H9 (cell line): Measurements from ENCODE around the gene MEF2A. TPM values are rescaled to one million over a fixed set of nuclear protein-coding genes. Genes with fewer than 3 reads are reported as not detected.
A peak's percentile ranks its signal among the peaks of the same experiment; 100 is the strongest.

Experiments
- DNase-seq: peaks from one replicate; pipeline ENCODE4 v3.0.0-alpha.2; 2017
- H2AFZ ChIP-seq: one replicate; pipeline ENCODE4 v1.6.1; 2013; ENCODE audit warnings: mild to moderate bottlenecking, low read length, control low read depth, moderate library complexity
- H2AK5ac ChIP-seq: 2 replicates; pipeline ENCODE4 v1.6.1; 2013; ENCODE audit warnings: low read length, control low read depth, mixed read lengths; ENCODE audit not compliant: insufficient read length
- H2BK120ac ChIP-seq: one replicate; pipeline ENCODE4 v1.6.1; 2013; ENCODE audit warnings: low read depth, mild to moderate bottlenecking, low read length, control low read depth, inconsistent platforms; ENCODE audit not compliant: poor library complexity, severe bottlenecking
- H2BK12ac ChIP-seq: 2 replicates; pipeline ENCODE4 v1.6.1; 2013; ENCODE audit warnings: low read length, control low read depth, mixed read lengths, low read depth; ENCODE audit not compliant: insufficient read length
- H2BK15ac ChIP-seq: 2 replicates; pipeline ENCODE4 v1.6.1; 2013; ENCODE audit warnings: low read depth, low read length, control low read depth
- H2BK20ac ChIP-seq: one replicate; pipeline ENCODE4 v1.6.1; 2013; ENCODE audit warnings: low read depth, mild to moderate bottlenecking, low read length, control low read depth, inconsistent platforms; ENCODE audit not compliant: poor library complexity, severe bottlenecking
- H2BK5ac ChIP-seq: 2 replicates; pipeline ENCODE4 v1.6.1; 2013; ENCODE audit warnings: low read length, control low read depth, mixed read lengths; ENCODE audit not compliant: insufficient read length
- H3K14ac ChIP-seq: 2 replicates; pipeline ENCODE4 v1.6.1; 2013; ENCODE audit warnings: low read length, control low read depth; ENCODE audit not compliant: insufficient read depth
- H3K18ac ChIP-seq: 2 replicates; pipeline ENCODE4 v1.6.1; 2013; ENCODE audit warnings: low read depth, mild to moderate bottlenecking, mixed read lengths, low read length, control low read depth; ENCODE audit not compliant: insufficient read length
- H3K23ac ChIP-seq: 2 replicates; pipeline ENCODE4 v1.6.1; 2013; ENCODE audit warnings: low read length, control low read depth, mixed read lengths, low read depth; ENCODE audit not compliant: insufficient read length
- H3K23me2 ChIP-seq: 2 replicates; pipeline ENCODE4 v1.6.1; 2013; ENCODE audit warnings: low read depth, mild to moderate bottlenecking, mixed read lengths, low read length, control low read depth; ENCODE audit not compliant: insufficient read length, poor library complexity, severe bottlenecking
- H3K27ac ChIP-seq: 2 replicates; pipeline ENCODE4 v1.5.1; 2013; ENCODE audit warnings: low read length, control low read depth, mixed read lengths, low read depth; ENCODE audit not compliant: insufficient read length
- H3K27me3 ChIP-seq: 2 replicates; pipeline ENCODE4 v1.6.1; 2013; ENCODE audit warnings: low read length, control low read depth, inconsistent platforms; ENCODE audit not compliant: insufficient read depth
- H3K4ac ChIP-seq: 2 replicates; pipeline ENCODE4 v1.6.1; 2013; ENCODE audit warnings: low read depth, mild to moderate bottlenecking, control low read depth, inconsistent platforms, low read length, moderate library complexity
- H3K4me1 ChIP-seq: 2 replicates; pipeline ENCODE4 v1.6.1; 2013; ENCODE audit warnings: low read length, control low read depth, inconsistent platforms; ENCODE audit not compliant: insufficient read depth
- H3K4me2 ChIP-seq: 2 replicates; pipeline ENCODE4 v1.6.1; 2013; ENCODE audit warnings: low read length, control low read depth, mixed read lengths; ENCODE audit not compliant: insufficient read length, insufficient read depth
- H3K56ac ChIP-seq: 2 replicates; pipeline ENCODE4 v1.6.1; 2013; ENCODE audit warnings: low read depth, mild to moderate bottlenecking, mixed read lengths, low read length, control low read depth; ENCODE audit not compliant: insufficient read length
- H3K79me1 ChIP-seq: 2 replicates; pipeline ENCODE4 v1.6.1; 2013; ENCODE audit warnings: low read depth, mild to moderate bottlenecking, moderate library complexity, low read length, control low read depth, inconsistent platforms; ENCODE audit not compliant: insufficient read depth, poor library complexity, severe bottlenecking
- H3K79me2 ChIP-seq: 2 replicates; pipeline ENCODE4 v1.6.1; 2013; ENCODE audit warnings: low read length, control low read depth, inconsistent platforms; ENCODE audit not compliant: insufficient read depth
- H3K9ac ChIP-seq: 2 replicates; pipeline ENCODE4 v1.6.1; 2013; ENCODE audit warnings: low read length, control low read depth, mixed read lengths; ENCODE audit not compliant: insufficient read length; ENCODE audit errors: extremely low read depth
- H3K9me3 ChIP-seq: one replicate; pipeline ENCODE4 v1.6.1; 2013; ENCODE audit warnings: low read depth, low read length, inconsistent platforms; ENCODE audit not compliant: control insufficient read depth
- H3T11ph ChIP-seq: one replicate; pipeline ENCODE4 v1.6.1; 2013; ENCODE audit warnings: mild to moderate bottlenecking, low read length, control low read depth, inconsistent platforms
- H4K20me1 ChIP-seq: one replicate; pipeline ENCODE4 v1.6.1; 2013; ENCODE audit not compliant: control insufficient read depth, insufficient read length, insufficient read depth
- H4K5ac ChIP-seq: 2 replicates; pipeline ENCODE4 v1.6.1; 2013; ENCODE audit warnings: low read depth, mild to moderate bottlenecking, mixed read lengths, low read length, control low read depth; ENCODE audit not compliant: insufficient read length
- H4K8ac ChIP-seq: replicated peaks from 2 replicates; pipeline ENCODE4 v1.6.1; 2013; ENCODE audit warnings: low read length, control low read depth, mixed read lengths, low read depth; ENCODE audit not compliant: insufficient read length
- H4K91ac ChIP-seq: 2 replicates; pipeline ENCODE4 v1.6.1; 2013; ENCODE audit warnings: low read depth, mild to moderate bottlenecking, moderate library complexity, mixed read lengths, low read length, control low read depth; ENCODE audit not compliant: insufficient read length
- H3K27ac Mint-ChIP-seq, 3 experiments: 2 replicates in 2 of 3; 3 replicates in 1 of 3; pipeline ENCODE4 v1.8.0; 2020 to 2021; ENCODE audit warnings: mixed read lengths in 3 of 3, mild to moderate bottlenecking in 1 of 3, moderate library complexity in 1 of 3
- H3K27me3 Mint-ChIP-seq: 2 replicates; pipeline ENCODE4 v1.8.0; 2021; ENCODE audit warnings: low read depth, mild to moderate bottlenecking, moderate library complexity, mixed read lengths
- H3K36me3 Mint-ChIP-seq, 3 experiments: 2 replicates in 2 of 3; 3 replicates in 1 of 3; pipeline ENCODE4 v1.8.0; 2020 to 2021; ENCODE audit warnings: low read depth in 3 of 3, mixed read lengths in 3 of 3; ENCODE audit not compliant: insufficient read depth in 1 of 3
- H3K4me1 Mint-ChIP-seq, 2 experiments: 2 replicates each; pipeline ENCODE4 v1.8.0; 2020; ENCODE audit warnings: mixed read lengths in 2 of 2
- H3K4me3 Mint-ChIP-seq, 2 experiments: 2 replicates in 1 of 2; 3 replicates in 1 of 2; pipeline ENCODE4 v1.8.0; 2020 to 2021; ENCODE audit warnings: mild to moderate bottlenecking in 2 of 2, mixed read lengths in 2 of 2, moderate library complexity in 1 of 2
- H3K9me3 Mint-ChIP-seq, 2 experiments: 2 replicates in 1 of 2; 3 replicates in 1 of 2; pipeline ENCODE4 v1.8.0; 2020; ENCODE audit warnings: mild to moderate bottlenecking in 2 of 2, mixed read lengths in 2 of 2, moderate library complexity in 1 of 2
- CTCF ChIP-seq: fragments of 200-600 bp; sonication (generic); conservative IDR thresholded peaks from 3 replicates; pipeline ENCODE4 v1.8.0; 2021; ENCODE audit warnings: antibody characterized with exemption, mild to moderate bottlenecking
- WGBS: extraction: QIAGEN DNeasy Blood & Tissue Kit; methylation state at CpG from one replicate; pipeline ENCODE4 v1.1.7; 2013; ENCODE audit warnings: missing lambda C conversion rate, low lambda C conversion rate, mixed read lengths; ENCODE audit not compliant: insufficient read length; ENCODE audit errors: extremely low coverage; 5-methylcytosine and 5-hydroxymethylcytosine counted together
- total RNA-seq: library from RNA; stranded (reverse); gene quantifications from 2 replicates; pipeline ENCODE4 v1.2.1, GENCODE V29; 2021

The MEF2A gene
- total RNA-seq, 1 experiment from 2014 or later, result 20.7 TPM

GRCh38 chr15:99744142-99744541, 178.4 kb downstream of the MEF2A start:
- no peaks in the 10 kb centered on the region; the same call in none of the 2 replicates for H3K27me3 Mint-ChIP-seq
- no CpG with 5 or more reads among the region's 7 CpGs for WGBS
- no peak overlapping the region for H3K4me3 Mint-ChIP-seq

More at GRCh38 chr15:99744142-99744541, 178.4 kb downstream of the MEF2A start:
- Histone ChIP-seq H2BK15ac (no peak overlapping the region), H4K20me1 (no peaks in the 10 kb centered on the region), H3K27ac (no peak overlapping the region), H4K8ac (no peak overlapping the region), H3K27me3 (no peaks in the 10 kb centered on the region), H3K79me2 (no peaks in the 10 kb centered on the region), H3T11ph (no peak overlapping the region), H3K9ac (no peak overlapping the region), H4K5ac (no peak overlapping the region), H2BK5ac (no peak overlapping the region), H3K23ac (no peak overlapping the region), H3K79me1 (no peaks in the 10 kb centered on the region), H3K14ac (no peak overlapping the region), H4K91ac (no peak overlapping the region), H3K9me3 (no peaks in the 10 kb centered on the region), H3K23me2 (no peaks in the 10 kb centered on the region), H3K4me2 (no peak overlapping the region), H2AFZ (no peak overlapping the region), H2AK5ac (no peak overlapping the region), H3K56ac (no peak overlapping the region), H3K4me1 (no peaks in the 10 kb centered on the region), H2BK120ac (no peak overlapping the region), H2BK20ac (no peak overlapping the region), H2BK12ac (no peak overlapping the region), H3K4ac (no peak overlapping the region), H3K18ac (no peak overlapping the region)
- Mint-ChIP-seq H3K27ac (no peak overlapping the region), H3K4me1 (no peaks in the 10 kb centered on the region), H3K36me3 (no peaks in the 10 kb centered on the region), H3K9me3 (no peaks in the 10 kb centered on the region)
- DNase-seq, result no peak
- peak; percentile 48; the same call in 2 of the 3 replicates for TF ChIP-seq CTCF
